Hematopoietic multipotent progenitor cell treated with erythropoietin and hydrocortisone succinate and interleukin-3 and kit ligand, for 6 days (in vitro differentiated cells): ENCODE measurements around the gene F2.
"Not testable (repeated sequence)": the region's sequence is repeated elsewhere in the genome, so short reads cannot be mapped to it uniquely, and the experiment has no call there.

Experiments
- DNase-seq: peaks from one replicate; pipeline ENCODE4 v3.0.0-alpha.2; 2015

F2 gene

GRCh38 chr11:46686886-46687795 is 31.9 kb upstream of the F2 start:
- no peak for DNase-seq

- DNase-seq, result no peak
Measured at GRCh38 chr11:46690702-46691101, 28.3 kb upstream of the F2 start.

- DNase-seq, result no peak
Measured at GRCh38 chr11:46692450-46692849, 26.6 kb upstream of the F2 start.

GRCh38 chr11:46693597-46694012 is 25.4 kb upstream of the F2 start:
- no peak for DNase-seq

GRCh38 chr11:46694072-46694471 is 24.9 kb upstream of the F2 start:
- no peak for DNase-seq

GRCh38 chr11:46694607-46695006 is 24.4 kb upstream of the F2 start:
- no peak for DNase-seq

GRCh38 chr11:46695345-46696211 is 23.4 kb upstream of the F2 start:
- DNase-seq, result no peak

- no peak for DNase-seq
Measured at GRCh38 chr11:46696212-46696558, 22.8 kb upstream of the F2 start.

- no peak for DNase-seq
Measured at GRCh38 chr11:46697303-46697702, 21.7 kb upstream of the F2 start.

- no peak for DNase-seq
Measured at GRCh38 chr11:46697723-46698122, 21.3 kb upstream of the F2 start.

GRCh38 chr11:46698597-46698996 is 20.4 kb upstream of the F2 start:
- no peak for DNase-seq

- peak; percentile 100 for DNase-seq
Measured at GRCh38 chr11:46700241-46701077, 18.6 kb upstream of the F2 start, which contains the start of the genes ARHGAP1 and ZNF408. ARHGAP1 (minus strand) TSS chr11:46700619; CDS start chr11:46696107, 4,512 bp downstream. ZNF408 (plus strand) TSS chr11:46701031; CDS start chr11:46701048, 17 bp downstream.

- DNase-seq, result no peak
Measured at GRCh38 chr11:46701078-46701654, 17.8 kb upstream of the F2 start.

GRCh38 chr11:46705070-46705688 is 13.8 kb upstream of the F2 start:
- DNase-seq, result no peak

GRCh38 chr11:46706886-46707285 is 12.1 kb upstream of the F2 start:
- DNase-seq, result no peak

GRCh38 chr11:46709351-46709750 is 9.7 kb upstream of the F2 start:
- DNase-seq, result not testable (repeated sequence)

GRCh38 chr11:46710821-46711269 is 8.2 kb upstream of the F2 start:
- no peak for DNase-seq

GRCh38 chr11:46711303-46711702 is 7.7 kb upstream of the F2 start:
- no peak for DNase-seq

GRCh38 chr11:46712874-46713576 is 6.0 kb upstream of the F2 start:
- DNase-seq, result no peak

GRCh38 chr11:46717825-46718154 is 1.2 kb upstream of the F2 start:
- not testable (repeated sequence) for DNase-seq
